Measurements from ENCODE around the gene TMED6. TPM values are rescaled to one million over a fixed set of nuclear protein-coding genes. Genes with fewer than 3 reads are reported as not detected.
A peak's percentile ranks its signal among the peaks of the same experiment; 100 is the strongest.

TMED6 gene
- total RNA-seq, 1 donor from 2014 or later = not detected

GRCh38 chr16:69323415-69323814 lies 28.2 kb downstream of the TMED6 start:
- DNase-seq = no peak

GRCh38 chr16:69322343-69322742 lies 29.2 kb downstream of the TMED6 start:
- no peak for DNase-seq

GRCh38 chr16:69321080-69321479 lies 30.5 kb downstream of the TMED6 start:
- DNase-seq = no peak

- DNase-seq = no peak
Measured at GRCh38 chr16:69320740-69321073, 30.9 kb downstream of the TMED6 start.

- DNase-seq = no peak
Measured at GRCh38 chr16:69319826-69320739, 31.5 kb downstream of the TMED6 start.

- no peak for DNase-seq
Measured at GRCh38 chr16:69319381-69319780, 32.2 kb downstream of the TMED6 start.

GRCh38 chr16:69318911-69319289 lies 32.7 kb downstream of the TMED6 start:
- DNase-seq = no peak

- no peak for DNase-seq
Measured at GRCh38 chr16:69318177-69318910, 33.2 kb downstream of the TMED6 start.

GRCh38 chr16:69316595-69317034 lies 35.0 kb downstream of the TMED6 start:
- no peak for DNase-seq

GRCh38 chr16:69315486-69316311 lies 35.9 kb downstream of the TMED6 start:
- DNase-seq = no peak

GRCh38 chr16:69314534-69314933 lies 37.1 kb downstream of the TMED6 start:
- no peak for DNase-seq

GRCh38 chr16:69313469-69313868 lies 38.1 kb downstream of the TMED6 start:
- DNase-seq = no peak

- DNase-seq = no peak
Measured at GRCh38 chr16:69311533-69312387, 39.8 kb downstream of the TMED6 start.

GRCh38 chr16:69310653-69311532 lies 40.7 kb downstream of the TMED6 start, which contains the start of gene VPS4A:
VPS4A (plus strand) TSS chr16:69311350; CDS start chr16:69311512, 162 bp downstream.
- DNase-seq = peak; percentile 98

GRCh38 chr16:69309316-69309715 lies 42.3 kb downstream of the TMED6 start:
- peak; percentile 40 for DNase-seq

- no peak for DNase-seq
Measured at GRCh38 chr16:69307856-69308255, 43.7 kb downstream of the TMED6 start.

- DNase-seq = no peak
Measured at GRCh38 chr16:69307091-69307490, 44.5 kb downstream of the TMED6 start.

- DNase-seq = no peak
Measured at GRCh38 chr16:69306031-69306430, 45.6 kb downstream of the TMED6 start.

- no peak for DNase-seq
Measured at GRCh38 chr16:69302301-69302700, 49.3 kb downstream of the TMED6 start.

GRCh38 chr16:69301861-69302260 lies 49.7 kb downstream of the TMED6 start:
- no peak for DNase-seq

Data from tongue (tissue), 2 donors.